Stimulated activated CD4-positive, alpha-beta T cell treated with anti-CD3 and anti-CD28 coated beads, Interleukin-15, amount 100 ng/mL, for 24 hours (primary cell): ENCODE results near the gene HEBP2.

Source experiments
- DNase-seq: peaks from one replicate; pipeline ENCODE4 v3.0.0-alpha.2; 2020

The HEBP2 gene

DNA sequence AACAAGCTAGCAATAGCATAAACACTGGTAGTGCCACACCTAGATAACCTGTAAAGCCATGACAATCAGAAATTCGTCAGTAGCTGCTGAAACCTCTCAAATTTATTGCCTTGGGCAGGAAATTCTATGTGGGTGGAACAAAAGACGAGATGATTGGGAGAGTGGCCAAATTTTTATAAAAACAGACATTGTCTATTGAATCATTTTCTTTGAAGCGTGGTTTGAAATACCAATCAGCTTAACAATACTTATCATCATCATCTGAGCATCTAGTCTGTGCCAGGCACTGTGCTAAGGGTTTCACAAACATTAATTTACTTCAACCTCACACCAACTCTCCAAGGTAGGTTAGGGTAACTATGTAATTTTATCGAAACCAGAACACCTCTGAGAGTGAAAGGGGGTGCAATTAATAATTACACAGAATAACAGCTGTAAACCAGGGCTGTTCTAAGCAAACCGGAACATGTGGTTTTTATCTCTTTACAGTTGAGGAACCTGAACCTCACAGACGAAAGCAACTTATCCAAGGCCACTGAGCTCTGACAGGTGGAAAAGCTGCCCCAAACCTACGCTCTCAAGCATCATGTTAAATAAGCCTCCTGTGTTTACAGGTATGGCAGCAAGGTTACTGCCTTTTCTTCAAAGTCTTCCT is 51.9 kb downstream of the HEBP2 start:
- DNase-seq, result peak; percentile 3

DNA sequence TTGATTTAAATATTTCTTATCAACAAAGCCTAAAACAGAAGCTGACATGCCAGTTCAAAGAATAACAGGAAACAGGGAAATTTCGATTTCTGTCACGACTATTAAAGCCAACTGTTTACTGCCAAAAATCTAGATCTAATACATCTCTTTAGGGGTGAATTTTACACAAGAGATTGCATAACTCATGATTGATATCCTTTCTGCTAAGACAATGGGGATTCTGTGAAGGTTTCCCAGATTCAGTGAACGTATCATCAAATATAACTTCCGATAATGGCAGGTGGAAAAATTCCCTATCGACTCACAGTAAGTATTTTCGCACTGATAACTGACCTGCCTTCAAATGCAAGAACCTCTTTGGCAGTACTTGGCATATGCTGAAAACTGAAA is 52.4 kb downstream of the HEBP2 start:
- no peak for DNase-seq

DNA sequence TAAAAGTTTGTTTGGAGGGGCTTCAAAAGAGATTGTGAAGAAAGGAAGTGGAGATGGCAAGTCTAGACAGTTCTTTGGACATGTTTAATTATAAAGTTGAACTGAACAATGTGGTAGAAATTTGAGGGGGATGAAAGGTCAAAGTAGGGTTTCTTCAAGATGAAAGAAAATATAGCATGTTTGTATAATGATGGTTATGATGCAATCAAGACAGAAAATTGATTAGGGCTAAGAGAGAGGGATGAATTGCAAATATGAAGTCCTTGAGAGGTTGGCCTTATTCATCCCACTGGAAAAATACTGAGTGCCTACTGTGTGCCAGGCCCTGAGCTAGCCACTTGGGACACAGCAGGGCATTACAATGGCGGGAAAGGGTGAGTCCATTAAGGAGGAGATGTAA is 57.6 kb downstream of the HEBP2 start:
- no peak for DNase-seq

DNA sequence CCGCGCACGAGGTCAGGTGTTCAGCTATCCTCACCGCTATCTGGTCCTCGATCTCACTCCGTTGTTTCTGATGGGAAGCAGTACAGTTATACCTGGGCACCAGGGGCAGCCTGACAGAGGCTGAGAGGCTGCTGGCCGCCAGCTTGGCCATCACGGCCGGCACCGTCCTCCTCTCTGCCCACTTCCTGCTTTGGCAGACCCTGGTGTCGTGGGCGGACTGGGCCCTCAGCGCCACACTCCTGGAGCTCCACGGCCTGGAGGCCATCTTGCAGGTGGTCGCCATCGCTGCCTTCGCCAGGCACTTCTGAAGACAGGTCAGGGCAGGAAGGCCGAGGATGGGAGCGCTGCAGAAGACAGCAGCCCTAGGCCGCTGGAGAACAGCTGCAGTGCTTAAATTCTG is 60.1 kb downstream of the HEBP2 start:
- DNase-seq, result no peak

DNA sequence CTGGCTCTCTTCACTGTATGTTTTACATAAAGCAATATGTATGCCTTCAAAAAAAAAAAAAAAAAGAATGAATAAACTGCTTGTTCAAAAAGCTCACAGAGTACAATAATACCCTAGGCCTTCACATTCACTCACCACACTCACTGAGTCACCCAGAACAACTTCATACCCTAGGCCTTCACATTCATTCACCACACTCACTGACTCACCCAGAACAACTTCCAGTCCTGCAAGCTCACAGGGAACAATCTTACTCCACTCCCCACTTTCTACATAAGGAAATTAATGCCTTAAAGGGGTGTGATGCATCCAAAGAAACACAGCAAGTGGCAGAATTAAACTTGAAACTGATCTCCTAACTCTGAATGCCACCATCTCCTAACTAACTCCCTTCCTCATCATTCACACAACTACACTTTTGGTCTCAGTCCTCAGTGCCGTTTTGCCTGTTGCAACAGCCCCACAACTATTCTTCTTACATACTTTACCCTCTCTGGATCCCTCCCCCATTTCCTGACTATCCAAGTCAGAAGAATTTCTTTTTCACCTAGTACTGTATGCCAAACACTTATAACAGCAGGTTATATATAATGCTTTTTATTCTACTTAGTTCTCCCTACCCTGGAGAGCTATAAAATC is 61.1 kb downstream of the HEBP2 start:
- peak; percentile 2 for DNase-seq

DNA sequence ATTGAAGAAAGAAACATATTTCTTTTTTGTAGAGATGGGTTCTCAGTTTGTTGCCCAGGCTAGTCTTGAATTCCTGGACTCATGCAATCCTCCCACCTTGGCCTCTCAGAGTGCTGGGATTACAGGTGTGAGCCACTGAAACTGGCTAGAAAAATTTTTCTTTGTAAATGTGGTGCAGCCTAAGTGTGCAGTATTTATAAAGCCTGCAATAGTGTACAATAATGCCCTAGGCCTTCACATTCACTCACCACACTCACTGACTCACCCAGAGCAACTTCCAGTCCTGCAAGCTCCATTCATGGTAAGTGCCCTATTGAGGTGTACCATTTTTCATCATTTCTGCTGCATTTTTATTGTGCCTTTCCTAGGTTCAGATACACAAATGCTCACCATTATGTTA is 63.9 kb downstream of the HEBP2 start:
- no peak for DNase-seq

DNA sequence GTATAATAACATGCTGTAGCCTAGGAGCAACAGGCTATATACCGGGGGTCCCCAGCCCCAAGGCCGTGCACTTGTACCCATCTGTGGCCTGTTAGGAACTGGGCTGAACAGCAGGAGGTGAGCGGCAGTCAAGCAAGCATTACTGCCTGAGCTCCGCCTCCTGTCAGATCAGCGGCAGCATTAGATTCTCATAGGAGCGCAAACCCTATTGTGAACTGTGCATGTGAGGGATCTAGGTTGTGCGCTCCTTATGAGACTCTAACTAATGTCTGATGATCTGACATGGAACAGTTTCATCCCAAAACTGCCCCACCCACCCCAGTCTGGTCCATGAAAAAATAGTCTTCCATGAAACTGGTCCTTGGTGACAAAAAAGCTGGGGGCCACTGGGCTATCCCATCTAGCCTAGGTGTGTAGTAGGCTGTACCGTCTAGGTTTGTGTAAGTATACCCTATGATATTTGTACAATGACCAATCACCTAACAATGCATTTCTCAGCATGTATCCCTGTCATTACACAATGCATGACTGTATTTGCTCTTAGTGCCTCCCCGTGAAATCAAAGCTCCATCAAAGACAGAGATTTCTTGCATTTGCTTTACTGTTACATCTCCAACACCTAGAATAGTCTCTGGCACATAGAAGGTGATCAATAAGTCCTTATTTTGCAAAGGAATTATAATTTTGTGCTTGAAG is 64.4 kb downstream of the HEBP2 start:
- DNase-seq, result no peak
